DOHH2 (cell line): ENCODE measurements around the gene MACROD1.

Experiments used
- EZH2phosphoT487 ChIP-seq: fragments of 200-600 bp; sonication (generic); IDR thresholded peaks from 2 replicates; pipeline ENCODE4 v1.6.1; 2017; ENCODE audit warnings: borderline replicate concordance, mild to moderate bottlenecking, antibody characterized with exemption, low read length, moderate library complexity, mixed read lengths
- TF ChIP-seq, protein P1 (sequence below): fragments of 200-600 bp; sonication (generic); IDR thresholded peaks from one replicate; pipeline ENCODE4 v1.5.1; 2014; ENCODE audit warnings: antibody characterized with exemption, mild to moderate bottlenecking, low read depth, low read length; ENCODE audit not compliant: poor library complexity, severe bottlenecking

DNA sequence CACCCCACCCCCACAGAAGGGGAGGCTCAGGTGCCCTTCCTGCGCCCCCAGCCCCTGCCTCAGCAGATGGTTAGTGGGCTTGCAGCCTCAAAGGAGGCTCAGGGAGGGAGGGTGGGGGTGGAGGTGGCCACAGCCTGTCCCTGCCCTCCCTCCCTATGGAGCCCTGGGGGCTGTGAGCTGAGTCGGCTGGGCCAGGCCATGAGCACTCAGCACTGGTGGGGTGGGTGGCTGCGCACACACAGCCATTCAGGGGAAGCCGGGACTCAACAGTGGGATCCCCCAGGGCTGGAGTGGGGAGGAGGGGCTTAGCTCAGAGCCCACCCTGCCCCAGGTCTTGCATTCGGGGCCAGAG lies 80.0 kb downstream of the MACROD1 start:
- no peak for TF ChIP-seq EZH2phosphoT487
- TF ChIP-seq, protein P1, sequence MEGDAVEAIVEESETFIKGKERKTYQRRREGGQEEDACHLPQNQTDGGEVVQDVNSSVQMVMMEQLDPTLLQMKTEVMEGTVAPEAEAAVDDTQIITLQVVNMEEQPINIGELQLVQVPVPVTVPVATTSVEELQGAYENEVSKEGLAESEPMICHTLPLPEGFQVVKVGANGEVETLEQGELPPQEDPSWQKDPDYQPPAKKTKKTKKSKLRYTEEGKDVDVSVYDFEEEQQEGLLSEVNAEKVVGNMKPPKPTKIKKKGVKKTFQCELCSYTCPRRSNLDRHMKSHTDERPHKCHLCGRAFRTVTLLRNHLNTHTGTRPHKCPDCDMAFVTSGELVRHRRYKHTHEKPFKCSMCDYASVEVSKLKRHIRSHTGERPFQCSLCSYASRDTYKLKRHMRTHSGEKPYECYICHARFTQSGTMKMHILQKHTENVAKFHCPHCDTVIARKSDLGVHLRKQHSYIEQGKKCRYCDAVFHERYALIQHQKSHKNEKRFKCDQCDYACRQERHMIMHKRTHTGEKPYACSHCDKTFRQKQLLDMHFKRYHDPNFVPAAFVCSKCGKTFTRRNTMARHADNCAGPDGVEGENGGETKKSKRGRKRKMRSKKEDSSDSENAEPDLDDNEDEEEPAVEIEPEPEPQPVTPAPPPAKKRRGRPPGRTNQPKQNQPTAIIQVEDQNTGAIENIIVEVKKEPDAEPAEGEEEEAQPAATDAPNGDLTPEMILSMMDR: no peak
